SK-N-MC (cell line): ENCODE data around the gene ZFYVE28.

Experiments
- EZH2 ChIP-seq: fragments of 200-600 bp; sonication (generic); IDR thresholded peaks from one replicate; pipeline ENCODE4 v1.6.1; 2017; ENCODE audit warnings: antibody characterized with exemption
- POLR2AphosphoS5 ChIP-seq: IDR thresholded peaks from 2 replicates; pipeline ENCODE4 v1.6.1; 2012; ENCODE audit warnings: mild to moderate bottlenecking, low read depth, low read length, borderline replicate concordance

GRCh38 chr4:2397596-2398379 is 20.7 kb downstream of the ZFYVE28 start:
- no peak for TF ChIP-seq POLR2AphosphoS5
- TF ChIP-seq EZH2: no peak
